IMR-90 (cell line): ENCODE measurements around the gene MED26. TPM values are rescaled to one million over a fixed set of nuclear protein-coding genes. Genes with fewer than 3 reads are reported as not detected.

Experiments used
- ATAC-seq: fragments of 200-7000 bp; cut with Tn5 transposase; 2 replicates; pipeline ENCODE4 v1.9.1; 2020; ENCODE audit warnings: low read depth, mild to moderate bottlenecking, moderate library complexity
- BruUV-seq: library from RNA; stranded (reverse); fragments of 400-500 nt; replicated peaks from 2 replicates; lab custom pipeline; 2021; lab: Mats Ljungman, UMichigan
- CTCF ChIA-PET: fragments of 300-600 bp; formaldehyde crosslinking; extraction: SDS; loops from one replicate; lab custom pipeline; 2021; ENCODE audit warnings: antibody characterized with exemption; lab: Yijun Ruan, JAX
- POLR2A ChIA-PET: fragments of 300-600 bp; sonication (Branson Sonifier 250); formaldehyde crosslinking; loops from one replicate; lab custom pipeline; 2022; ENCODE audit warnings: antibody characterized with exemption; ENCODE audit not compliant: unreplicated experiment; lab: Charles Lee
- DNase-seq: peaks from one replicate; pipeline ENCODE4 v3.0.0; 2013
- H2AFZ ChIP-seq: replicated peaks from 2 replicates; pipeline ENCODE3; 2013; ENCODE audit warnings: low read length, mild to moderate bottlenecking; ENCODE audit not compliant: poor library complexity
- H2AK5ac ChIP-seq: 2 replicates; pipeline ENCODE4 v1.6.1; 2013; ENCODE audit warnings: low read depth, low read length, inconsistent platforms
- H2AK9ac ChIP-seq: replicated peaks from 2 replicates; pipeline ENCODE3; 2013; ENCODE audit warnings: mild to moderate bottlenecking, low read depth, low read length, moderate library complexity; ENCODE audit not compliant: poor library complexity
- H2BK120ac ChIP-seq: 2 replicates; pipeline ENCODE4 v1.6.1; 2013; ENCODE audit warnings: low read depth, low read length, inconsistent platforms
- H2BK15ac ChIP-seq: 3 replicates; pipeline ENCODE4 v1.6.1; 2013; ENCODE audit warnings: low read depth, low read length, inconsistent platforms
- H2BK20ac ChIP-seq: 2 replicates; pipeline ENCODE4 v1.6.1; 2013; ENCODE audit warnings: low read depth, mild to moderate bottlenecking, inconsistent platforms, low read length, moderate library complexity
- H2BK5ac ChIP-seq: 2 replicates; pipeline ENCODE4 v1.6.1; 2013; ENCODE audit warnings: mild to moderate bottlenecking, low read depth, low read length, inconsistent platforms; ENCODE audit not compliant: poor library complexity, severe bottlenecking
- H3K14ac ChIP-seq: replicated peaks from 2 replicates; pipeline ENCODE4 v1.6.1; 2013; ENCODE audit warnings: low read depth, low read length, inconsistent platforms
- H3K18ac ChIP-seq: 2 replicates; pipeline ENCODE4 v1.6.1; 2013; ENCODE audit warnings: low read depth, low read length, control low read depth
- H3K23ac ChIP-seq: 2 replicates; pipeline ENCODE4 v1.6.1; 2013; ENCODE audit warnings: low read depth, low read length, inconsistent platforms
- H3K27ac ChIP-seq: 2 replicates; pipeline ENCODE4 v1.5.1; 2013; ENCODE audit warnings: mild to moderate bottlenecking, control low read depth, low read length; ENCODE audit not compliant: insufficient read depth
- H3K27me3 ChIP-seq: 2 replicates; pipeline ENCODE4 v1.6.1; 2013; ENCODE audit warnings: low read length; ENCODE audit not compliant: control insufficient read depth, insufficient read depth
- H3K36me3 ChIP-seq: 2 replicates; pipeline ENCODE4 v1.6.1; 2013; ENCODE audit warnings: low read length, mixed read lengths; ENCODE audit not compliant: control insufficient read depth, insufficient read depth
- H3K4ac ChIP-seq: 2 replicates; pipeline ENCODE4 v1.6.1; 2013; ENCODE audit warnings: low read depth, low read length, inconsistent platforms
- H3K4me1 ChIP-seq: 2 replicates; pipeline ENCODE4 v1.6.1; 2013; ENCODE audit warnings: low read length, mixed read lengths; ENCODE audit not compliant: control insufficient read depth, insufficient read depth
- H3K4me2 ChIP-seq: 2 replicates; pipeline ENCODE4 v1.6.1; 2013; ENCODE audit warnings: low read depth, mild to moderate bottlenecking, control low read depth, low read length, moderate library complexity
- H3K4me3 ChIP-seq: 2 replicates; pipeline ENCODE4 v1.5.1; 2013; ENCODE audit warnings: low read depth, mild to moderate bottlenecking, control low read depth, low read length, moderate library complexity; ENCODE audit not compliant: insufficient read depth
- H3K56ac ChIP-seq: 2 replicates; pipeline ENCODE4 v1.6.1; 2013; ENCODE audit warnings: low read length, inconsistent platforms; ENCODE audit not compliant: insufficient read depth; ENCODE audit errors: extremely low read depth
- H3K79me1 ChIP-seq, 2 experiments: 2 replicates each; pipeline ENCODE4 v1.6.1; 2013; ENCODE audit warnings: low read length in 2 of 2, inconsistent platforms in 1 of 2, low read depth in 1 of 2
- H3K9ac ChIP-seq: 2 replicates; pipeline ENCODE4 v1.6.1; 2013; ENCODE audit warnings: low read depth, low read length, control low read depth
- H3K9me1 ChIP-seq: 2 replicates; pipeline ENCODE4 v1.6.1; 2013; ENCODE audit warnings: low read length, inconsistent platforms; ENCODE audit not compliant: insufficient read depth
- H3K9me3 ChIP-seq: 2 replicates; pipeline ENCODE4 v1.6.1; 2013; ENCODE audit warnings: low read length; ENCODE audit not compliant: control insufficient read depth, insufficient read depth
- H4K20me1 ChIP-seq: 2 replicates; pipeline ENCODE4 v1.6.1; 2013; ENCODE audit warnings: low read length, inconsistent platforms; ENCODE audit not compliant: insufficient read depth
- H4K5ac ChIP-seq: 2 replicates; pipeline ENCODE4 v1.6.1; 2013; ENCODE audit warnings: mild to moderate bottlenecking, low read depth, low read length, control low read depth
- H4K8ac ChIP-seq, 2 experiments: 2 replicates each; pipeline ENCODE4 v1.6.1; 2013; ENCODE audit warnings: low read depth in 2 of 2, low read length in 2 of 2, control low read depth in 1 of 2, inconsistent platforms in 1 of 2
- H4K91ac ChIP-seq: 2 replicates; pipeline ENCODE4 v1.6.1; 2013; ENCODE audit warnings: low read depth, low read length, inconsistent platforms; ENCODE audit not compliant: insufficient read depth
- MAFK ChIP-seq: IDR thresholded peaks from 2 replicates; pipeline ENCODE4 v1.6.1; 2012; ENCODE audit warnings: low read depth, low read length, improper control_type of control experiment
- USF2 ChIP-seq: fragments of 150-350 bp; IDR thresholded peaks from 2 replicates; pipeline ENCODE4 v1.6.1; 2017; ENCODE audit warnings: mild to moderate bottlenecking, antibody characterized with exemption, low read length, low read depth
- WGBS, 2 experiments: methylation state at CpG; one replicate each; pipeline versions ENCODE4 v1.1.5 to v1.1.7; 2013; ENCODE audit warnings: missing lambda C conversion rate in 2 of 2; ENCODE audit not compliant: insufficient read length in 1 of 2; ENCODE audit errors: extremely low coverage in 2 of 2; 5-methylcytosine and 5-hydroxymethylcytosine counted together
- dilution Hi-C: fragments of 300-500 bp; cut with HindIII; formaldehyde crosslinking; loops from one replicate; pipeline ENCODE4 v1.14.3; 2018; ENCODE audit warnings: low sequenced_read_pairs; ENCODE audit not compliant: unreplicated experiment
- in situ Hi-C: fragments of 300-500 bp; cut with MboI; formaldehyde crosslinking; loops from 3 replicates; pipeline ENCODE4 v1.14.3; 2019; ENCODE audit warnings: low sequenced_read_pairs, inconsistent platforms, mixed read lengths
- intact Hi-C: fragments of 100-400 bp; cut with micrococcal nuclease; formaldehyde crosslinking; loops from 2 replicates; pipeline ENCODE4 v1.10.0; 2022
- polyA plus RNA-seq, 3 experiments: library from polyadenylated mRNA; depleted of rRNA; stranded (reverse); fragments of >200 nt; gene quantifications; 2 replicates each; pipeline ENCODE4 v1.2.3, GENCODE V29; 2012; ENCODE audit warnings: low replicate concordance in 1 of 3
- total RNA-seq: library from RNA; depleted of rRNA; stranded (reverse); fragments of >200 nt; gene quantifications from 2 replicates; pipeline ENCODE4 v1.2.3, GENCODE V29; 2012

Gene MED26
- total and polyA plus RNA-seq, 2 of the 4 experiments (the other 2 are of a cell fraction) = 2.0 to 4.0 TPM

- no TSS peak for BruUV-seq
- H3K27ac ChIP-seq = no peak overlapping the region
- peaks cover 21 to 98% of the 10 kb centered on the region in 2 experiments; a peak in 3 of 4 replicates for H3K79me1 ChIP-seq
- H2AFZ ChIP-seq = no peak overlapping the region
- no peak overlapping the region for H2BK5ac ChIP-seq
- peaks cover 100% of the 10 kb centered on the region for H4K20me1 ChIP-seq
- no peak overlapping the region for H2BK20ac ChIP-seq
- peak; percentile 15; the same call in 1 of the 2 replicates for TF ChIP-seq MAFK
- TF ChIP-seq USF2 = no peak
- H4K91ac ChIP-seq = no peak overlapping the region
- H2BK120ac ChIP-seq = no peak overlapping the region
- peaks cover 55% of the 10 kb centered on the region for H3K9me1 ChIP-seq
- DNase-seq (no peak), ATAC-seq (no peak)
- H3K9me3 ChIP-seq = no peaks in the 10 kb centered on the region
- no peaks in the 10 kb centered on the region for H3K27me3 ChIP-seq
- H3K23ac ChIP-seq = no peak overlapping the region
- H2AK9ac ChIP-seq = no peak overlapping the region
- H3K9ac ChIP-seq = no peak overlapping the region
- no peak overlapping the region for H3K56ac ChIP-seq
- ChIA-PET POLR2A (no interaction called here), CTCF (no interaction called here)
- H3K4me3 ChIP-seq = no peak overlapping the region
- in situ Hi-C loops = no loop called here
- WGBS, 2 experiments = no CpG with 5 or more reads among the region's 3 CpGs
- H2AK5ac ChIP-seq = no peak overlapping the region
- H4K8ac ChIP-seq = no peak overlapping the region
- H3K4me1 ChIP-seq = peaks cover 3% of the 10 kb centered on the region; the same call in 1 of the 2 replicates
- no peak overlapping the region for H2BK15ac ChIP-seq
- dilution Hi-C loops = no loop called here
- H3K4ac ChIP-seq = no peak overlapping the region
- peaks cover 11% of the 10 kb centered on the region for H3K36me3 ChIP-seq
- intact Hi-C loops = no loop called here
- no peak overlapping the region for H3K18ac ChIP-seq
- H4K5ac ChIP-seq = no peak overlapping the region
- H3K14ac ChIP-seq = no peak overlapping the region
- H3K4me2 ChIP-seq = no peak overlapping the region
Measured at GRCh38 chr19:16620584-16620983, 7.4 kb downstream of the MED26 start.
